CD4-positive, alpha-beta T cell treated with Interleukin-15 for 1 hour (primary cell): ENCODE data around the gene TTC23.
"Not testable (repeated sequence)": the region's sequence is repeated elsewhere in the genome, so short reads cannot be mapped to it uniquely, and the experiment has no call there.

Experiments used
- DNase-seq: peaks from one replicate; pipeline ENCODE4 v3.0.0-alpha.2; 2020

The TTC23 gene

DNA sequence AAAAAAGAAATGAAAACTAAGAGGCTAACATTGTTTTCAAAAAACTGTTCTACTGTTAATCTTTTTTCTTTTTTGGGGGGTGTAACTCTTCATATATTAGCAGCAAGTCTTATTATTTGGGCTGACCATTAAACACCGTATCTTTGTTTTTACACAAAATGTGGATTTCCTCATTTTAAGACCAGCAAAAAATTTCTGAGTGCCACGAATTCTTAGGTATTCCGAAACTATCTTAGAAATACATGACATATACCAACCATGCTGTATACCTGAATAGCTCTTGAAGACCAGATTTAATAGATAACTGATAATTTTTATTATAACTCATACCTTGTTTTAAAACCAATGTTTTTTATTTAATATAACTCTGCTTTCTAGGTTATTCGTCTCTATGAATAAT, 620 bp upstream of the TTC23 start:
- DNase-seq: no peak

DNA sequence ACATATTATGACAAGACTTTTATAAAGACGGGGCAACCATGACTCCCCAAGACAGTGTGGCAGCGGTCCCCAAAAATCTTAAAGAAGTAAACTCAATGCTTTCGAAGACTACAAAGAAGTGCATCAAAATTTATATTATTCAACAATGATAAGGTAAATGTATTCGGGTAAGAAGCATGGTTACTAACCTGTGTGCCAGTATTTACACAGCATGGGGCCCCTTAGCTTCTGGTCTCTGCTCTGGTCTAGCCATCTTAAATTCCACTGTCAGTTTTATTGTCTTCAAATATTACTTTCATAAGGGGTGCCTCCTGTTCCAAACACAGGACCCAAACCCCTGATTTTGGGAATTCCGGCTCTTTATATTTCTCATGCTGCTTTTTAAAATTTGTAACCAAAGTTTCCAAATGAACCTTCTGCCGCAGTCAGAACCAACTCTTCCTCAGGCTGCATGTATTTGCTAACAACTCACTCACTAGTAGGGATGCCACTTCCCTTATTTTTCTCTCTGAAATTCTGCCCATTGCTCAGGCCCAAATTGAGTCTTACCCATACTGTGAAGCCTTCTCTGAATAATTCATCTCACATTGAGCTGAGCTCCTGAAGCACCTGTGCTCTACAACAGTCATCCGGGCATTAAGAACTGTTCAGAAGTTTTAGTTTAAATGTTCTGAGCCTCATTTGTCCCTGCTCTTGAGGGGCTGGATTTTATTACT, 1.2 kb downstream of the TTC23 start:
- DNase-seq: no peak

DNA sequence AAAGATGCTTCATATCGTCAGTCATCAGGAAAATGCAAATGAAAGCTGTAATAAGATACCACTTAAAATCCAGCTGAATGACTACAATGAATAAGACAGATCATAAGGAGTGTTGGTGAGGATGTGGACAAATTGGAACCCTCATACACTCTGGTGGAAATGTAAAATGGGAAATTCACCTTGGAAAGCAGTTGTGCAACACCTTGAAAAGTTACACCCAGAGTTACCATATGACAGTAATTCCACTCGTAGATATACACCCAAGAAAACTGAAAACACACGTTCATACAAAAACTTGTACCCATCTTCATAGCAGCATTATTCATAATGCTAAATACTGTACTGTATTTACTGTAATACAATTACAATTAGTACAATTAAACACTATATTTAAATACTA, 2.3 kb downstream of the TTC23 start:
- DNase-seq: no peak

GRCh38 chr15:99244306-99244705, 5.1 kb downstream of the TTC23 start:
- DNase-seq: no peak

GRCh38 chr15:99241752-99242151, 7.6 kb downstream of the TTC23 start:
- no peak for DNase-seq

DNA sequence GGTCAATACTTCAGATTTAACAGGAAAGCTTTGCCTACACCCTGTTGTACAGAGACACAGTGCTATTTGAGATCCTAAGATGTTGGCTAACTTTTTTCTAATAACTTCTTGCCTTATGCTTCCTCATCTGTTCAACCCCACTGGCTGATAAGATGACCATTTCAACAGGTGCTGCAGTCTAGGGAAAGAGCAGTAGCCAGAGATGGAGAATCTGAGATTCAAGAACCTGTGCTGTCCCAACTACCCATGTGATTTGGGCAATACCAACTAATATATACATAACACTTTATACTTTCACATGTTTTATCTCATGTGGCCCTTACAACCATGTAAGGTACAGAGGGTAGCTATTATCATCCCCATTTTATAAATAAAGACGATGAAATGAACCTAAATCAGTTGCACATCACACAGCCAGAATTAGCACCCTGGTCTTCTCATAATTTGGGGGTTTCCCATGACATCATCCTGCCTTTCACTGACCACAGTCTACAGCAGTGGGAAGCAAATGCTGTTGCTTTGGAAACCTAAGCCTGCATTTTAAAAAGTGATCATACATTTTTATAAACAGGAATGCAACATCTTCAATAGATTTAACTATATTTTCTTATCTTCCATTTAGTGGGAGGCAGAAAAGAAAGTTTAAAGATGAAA, 9.7 kb downstream of the TTC23 start:
- DNase-seq: no peak

- no peak for DNase-seq
These were observed 10.5 kb downstream of the TTC23 start for GRCh38 chr15:99238849-99239248.

GRCh38 chr15:99234160-99234559, 15.2 kb downstream of the TTC23 start:
- not testable (repeated sequence) for DNase-seq

- DNase-seq: no peak
These were observed 16.6 kb downstream of the TTC23 start for GRCh38 chr15:99232740-99233139.

- no peak for DNase-seq
These were observed 18.5 kb downstream of the TTC23 start for GRCh38 chr15:99230867-99231266.

- DNase-seq: no peak
These were observed 21.1 kb downstream of the TTC23 start for GRCh38 chr15:99228120-99228770.

DNA sequence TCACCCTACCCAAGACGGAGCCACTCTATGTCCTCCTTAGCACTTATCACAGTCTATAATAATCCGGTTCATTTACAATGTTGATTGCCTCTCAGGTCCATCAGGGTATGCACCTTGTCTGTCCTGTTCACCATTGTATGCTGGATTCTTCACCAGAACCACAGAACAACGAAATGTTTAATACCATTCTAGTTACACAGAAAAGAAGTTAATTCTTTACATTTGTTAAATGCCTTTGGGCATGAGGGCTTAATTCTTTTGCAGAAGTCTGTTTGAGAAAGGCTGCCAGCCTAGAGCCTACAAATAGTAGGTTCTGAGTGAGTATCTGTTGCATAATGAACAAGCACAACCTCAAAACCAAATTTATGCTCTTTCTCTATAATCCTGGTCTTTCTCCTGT, 22.6 kb downstream of the TTC23 start:
- DNase-seq: no peak

DNA sequence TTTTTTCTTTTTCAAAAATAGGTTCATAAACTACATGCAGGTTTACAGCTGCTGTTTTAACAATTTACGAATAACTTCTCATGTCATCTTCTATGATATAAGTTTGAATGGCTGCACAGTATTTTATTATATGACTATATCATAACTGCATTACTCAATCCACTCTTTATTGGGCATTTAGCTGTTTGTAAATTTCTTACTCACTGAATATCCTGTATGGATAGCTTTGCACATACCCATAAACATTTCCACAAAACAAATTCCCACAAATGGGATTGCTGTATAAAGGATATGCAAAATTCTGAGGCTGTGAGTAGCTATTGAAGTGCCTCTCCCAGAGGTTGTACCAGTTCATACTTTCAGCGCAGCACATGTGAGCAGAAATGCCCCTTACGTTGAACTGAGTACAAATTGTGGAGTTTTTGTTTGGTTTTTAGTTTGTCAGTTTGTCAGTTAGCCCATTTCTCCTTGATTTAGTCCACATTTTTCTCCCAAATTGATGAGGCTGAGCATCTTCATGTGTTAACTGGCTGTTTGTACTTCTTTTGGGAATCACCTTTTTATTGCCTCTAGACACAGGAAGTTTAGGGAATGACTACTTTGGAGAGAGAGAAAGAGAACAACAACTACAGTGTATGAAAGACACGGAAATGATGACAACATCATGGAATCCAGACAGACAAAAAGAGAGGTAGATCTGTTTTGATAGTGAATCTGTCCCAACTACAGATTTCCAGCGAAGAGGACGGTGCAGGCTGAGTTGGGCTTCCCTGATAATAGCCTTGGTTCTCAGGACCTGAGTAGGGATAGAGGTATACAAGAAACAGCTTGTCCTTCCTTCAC, 24.8 kb downstream of the TTC23 start:
- DNase-seq: no peak

DNA sequence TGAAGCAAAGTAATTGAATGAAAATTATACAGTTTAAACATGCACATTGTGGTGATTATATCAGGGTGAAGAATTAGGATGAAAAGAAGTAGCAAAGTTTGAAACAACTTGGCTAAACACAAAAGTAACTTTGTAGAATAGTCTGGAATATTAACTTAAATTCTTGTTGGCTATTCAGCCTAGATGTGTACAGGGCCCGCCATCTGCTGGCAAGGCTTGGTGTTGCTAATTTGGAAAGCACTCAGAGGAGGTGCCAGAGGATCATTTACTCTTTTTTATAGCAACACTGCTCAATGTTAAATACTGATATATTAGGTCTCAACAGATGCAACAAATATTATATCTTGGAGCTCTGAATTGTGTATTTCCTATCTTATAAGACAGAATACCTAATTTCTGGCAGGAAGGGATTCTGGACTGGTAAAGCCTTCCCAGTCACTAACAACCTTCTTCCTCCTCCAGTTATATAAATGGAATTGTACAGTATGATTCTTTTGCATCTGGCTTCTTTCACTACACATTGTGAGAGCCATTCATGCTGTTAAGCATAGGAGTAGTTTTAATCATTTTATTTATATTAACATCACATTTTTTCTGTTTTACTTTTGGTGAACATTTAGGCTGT, 36.1 kb downstream of the TTC23 start:
- DNase-seq: peak; percentile 44

- no peak for DNase-seq
These were observed 37.0 kb downstream of the TTC23 start for GRCh38 chr15:99212406-99212805.

DNA sequence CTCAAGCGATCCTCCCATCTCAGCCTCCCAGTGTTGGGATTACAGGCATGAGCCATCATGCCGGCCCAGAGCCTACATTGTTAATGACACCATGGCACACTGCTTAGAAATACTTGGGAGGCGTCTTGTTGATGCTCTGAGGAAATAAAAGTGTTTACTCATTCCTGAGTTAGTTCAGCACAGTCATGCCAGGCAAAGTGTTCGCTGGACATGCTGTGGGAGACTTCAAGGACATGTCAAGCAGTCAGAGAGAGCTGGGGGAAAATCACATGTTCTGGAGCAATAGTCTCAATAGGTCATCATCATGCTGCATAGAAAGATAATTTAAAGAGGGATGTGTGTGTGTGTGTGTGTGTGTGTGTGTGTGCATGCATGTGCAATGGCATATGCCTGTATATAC, 37.5 kb downstream of the TTC23 start:
- no peak for DNase-seq

GRCh38 chr15:99210334-99210733, 39.0 kb downstream of the TTC23 start:
- DNase-seq: no peak

GRCh38 chr15:99209326-99209725, 40.1 kb downstream of the TTC23 start:
- DNase-seq: no peak

GRCh38 chr15:99207672-99208071, 41.7 kb downstream of the TTC23 start:
- DNase-seq: no peak

DNA sequence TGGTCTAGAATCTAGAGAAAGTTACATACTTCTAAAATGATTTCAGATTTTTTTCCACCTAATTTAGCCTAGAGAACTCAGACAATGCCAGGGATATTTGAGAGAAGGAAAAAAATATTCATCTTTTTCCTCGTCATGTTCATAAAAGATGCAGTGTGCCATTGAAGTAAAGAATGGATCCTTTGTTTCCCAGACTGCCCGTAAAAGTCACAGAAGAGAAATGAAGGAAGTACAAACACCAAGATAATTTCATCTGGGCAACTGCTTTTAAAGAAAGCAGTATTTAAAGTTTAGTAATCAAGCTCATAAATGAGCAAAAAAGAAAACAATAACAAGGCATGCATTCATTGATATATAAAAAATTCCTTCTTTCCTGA, 47.2 kb downstream of the TTC23 start:
- no peak for DNase-seq

DNA sequence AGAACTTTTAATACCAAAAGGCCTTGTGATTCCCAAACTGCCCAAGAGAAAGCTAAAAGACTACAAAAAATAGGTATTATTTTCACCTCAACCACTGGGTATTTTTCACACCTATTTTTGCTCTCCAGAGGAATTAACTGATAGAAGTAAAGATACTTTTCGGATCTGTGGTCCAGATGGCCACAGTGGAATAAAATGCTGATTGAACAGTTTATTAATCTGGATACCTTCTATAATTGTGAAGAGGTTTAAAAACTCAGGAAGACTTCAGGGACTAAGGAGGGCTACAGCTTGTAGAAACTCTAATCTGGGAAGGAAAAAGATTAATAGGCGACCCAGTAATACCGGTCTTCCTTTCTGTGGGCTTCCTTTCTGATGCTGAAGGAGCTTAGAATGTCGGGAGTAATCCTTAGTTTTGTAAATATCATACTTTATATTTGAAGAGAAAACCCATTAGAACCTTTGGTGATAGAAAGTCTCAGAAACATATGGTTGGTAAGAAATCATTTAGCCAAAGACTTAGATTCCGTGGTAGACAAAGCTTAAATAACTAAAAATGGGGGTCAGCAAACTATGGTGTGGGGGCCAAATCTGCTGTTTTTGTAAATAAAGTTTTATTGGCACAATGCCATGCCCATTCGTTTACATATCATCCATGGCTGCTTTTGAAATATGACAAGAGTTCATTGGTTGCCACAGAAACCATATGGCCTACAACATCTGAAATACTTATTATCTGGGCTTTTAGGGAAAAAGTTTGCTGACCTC, 47.8 kb downstream of the TTC23 start:
- DNase-seq: no peak

DNA sequence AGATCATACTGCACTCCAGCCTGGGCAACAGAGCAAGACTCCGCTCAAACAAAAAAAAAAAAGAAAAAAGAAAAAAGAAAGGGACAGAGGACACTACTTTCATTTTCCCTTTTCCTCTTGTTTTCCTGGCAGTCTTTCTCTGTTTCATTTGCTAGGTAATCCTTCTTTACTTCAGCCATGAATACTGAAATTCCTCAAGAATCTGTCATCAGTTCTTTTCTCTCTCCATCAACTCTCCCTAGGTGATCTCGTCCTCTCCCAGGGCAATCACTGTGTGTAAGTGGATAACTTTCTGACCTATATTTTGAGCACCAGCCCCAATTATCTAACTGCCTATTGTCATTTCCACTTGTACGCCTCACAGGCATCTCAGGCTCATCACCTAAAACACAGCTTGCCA, 51.5 kb downstream of the TTC23 start:
- DNase-seq: no peak
